Stimulated activated CD4-positive, alpha-beta T cell treated with anti-CD3 and anti-CD28 coated beads, Interleukin-2, amount 100 ng/mL, for 24 hours (primary cell): Measurements from ENCODE around the gene UVRAG.
"Not testable (repeated sequence)": the region's sequence is repeated elsewhere in the genome, so short reads cannot be mapped to it uniquely, and the experiment has no call there.

ENCODE experiments used
- DNase-seq, 2 donors: peaks; one replicate each; pipeline ENCODE4 v3.0.0-alpha.2; 2020

Gene UVRAG

DNA sequence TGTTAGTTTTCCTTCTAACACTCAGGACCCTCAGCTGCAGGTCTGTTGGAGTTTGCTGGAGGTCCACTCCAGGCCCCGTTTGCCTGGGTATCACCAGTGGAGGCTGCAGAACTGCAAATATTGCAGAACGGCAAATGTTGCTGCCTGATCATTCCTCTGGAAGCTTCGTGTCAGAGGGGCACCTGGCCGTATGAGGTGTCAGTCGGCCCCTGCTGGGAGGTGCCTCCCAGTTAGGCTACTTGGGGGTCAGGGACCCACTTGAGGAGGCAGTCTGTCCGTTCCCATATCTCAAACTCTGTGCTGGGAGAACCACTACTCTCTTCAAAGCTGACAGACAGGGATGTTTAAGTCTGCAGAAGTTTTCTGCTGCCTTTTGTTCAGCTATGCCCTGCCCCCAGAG is 164.1 kb downstream of the UVRAG start:
- not testable (repeated sequence) for DNase-seq

DNA sequence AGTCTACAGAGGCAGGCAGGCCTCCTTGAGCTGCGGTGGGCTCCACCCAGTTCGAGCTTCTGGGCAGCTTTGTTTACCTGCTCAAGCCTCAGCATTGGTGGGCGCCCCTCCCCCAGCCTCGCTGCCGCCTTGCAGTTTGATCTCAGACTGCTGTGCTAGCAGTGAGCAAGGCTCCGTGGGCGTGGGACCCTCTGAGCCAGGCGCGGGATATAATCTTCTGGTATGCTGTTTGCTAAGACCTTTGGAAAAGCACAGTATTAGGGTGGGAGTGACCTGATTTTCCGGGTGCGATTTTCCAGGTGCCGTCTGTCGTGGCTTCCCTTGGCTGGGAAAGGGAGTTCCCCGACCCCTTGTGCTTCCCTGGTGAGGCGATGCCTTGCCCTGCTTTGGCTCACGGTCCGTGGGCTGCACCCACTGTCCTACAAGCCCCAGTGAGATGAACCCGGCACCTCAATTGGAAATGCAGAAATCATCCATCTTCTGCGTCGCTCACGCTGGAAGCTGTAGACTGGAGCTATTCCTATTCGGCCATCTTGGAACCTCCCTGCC is 164.5 kb downstream of the UVRAG start:
- not testable (repeated sequence) for DNase-seq

- DNase-seq: no peak
Measured at GRCh38 chr11:75980031-75980430, 165.0 kb downstream of the UVRAG start.

GRCh38 chr11:75981546-75981945 is 166.5 kb downstream of the UVRAG start:
- DNase-seq: no peak

GRCh38 chr11:75982309-75982708 is 167.3 kb downstream of the UVRAG start:
- no peak for DNase-seq

DNA sequence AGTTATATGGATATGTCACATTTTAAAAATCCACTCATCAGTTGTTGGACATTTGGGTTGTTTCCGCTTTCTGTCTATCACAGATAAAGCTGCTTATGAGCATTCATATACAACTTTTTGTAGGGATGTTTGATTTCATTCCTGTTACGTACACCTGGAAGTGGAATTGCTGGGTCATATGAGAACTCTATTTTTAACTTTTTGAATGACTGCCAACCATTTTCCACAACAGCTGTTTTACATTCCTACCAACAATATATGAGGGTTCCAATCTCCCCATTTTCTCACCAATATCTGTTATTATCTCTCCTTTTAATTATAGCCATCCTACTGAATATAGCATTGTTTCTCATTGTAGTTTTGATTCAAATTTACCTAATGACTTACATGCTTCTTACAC is 172.0 kb downstream of the UVRAG start:
- DNase-seq: no peak

DNA sequence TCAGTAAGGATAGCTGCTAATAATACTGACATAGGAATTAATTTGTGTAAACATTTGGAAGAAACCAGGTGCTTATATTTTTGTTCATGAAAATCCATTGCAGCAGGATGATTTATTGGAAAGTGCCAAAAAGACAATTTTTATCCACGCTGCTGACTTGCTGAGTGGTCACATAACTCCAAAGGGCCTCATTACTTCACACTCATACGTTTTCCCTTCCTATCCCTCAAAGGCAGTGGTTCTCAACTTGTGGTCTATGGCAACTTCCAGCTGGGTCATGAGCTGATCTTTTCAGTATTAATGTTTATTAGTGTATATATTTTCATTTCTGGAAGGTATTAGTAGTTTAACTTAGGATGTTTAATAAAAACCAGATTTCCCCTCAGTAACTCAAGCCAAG is 178.1 kb downstream of the UVRAG start:
- no peak for DNase-seq

- DNase-seq: no peak
Measured at GRCh38 chr11:75994616-75995015, 179.6 kb downstream of the UVRAG start.

DNA sequence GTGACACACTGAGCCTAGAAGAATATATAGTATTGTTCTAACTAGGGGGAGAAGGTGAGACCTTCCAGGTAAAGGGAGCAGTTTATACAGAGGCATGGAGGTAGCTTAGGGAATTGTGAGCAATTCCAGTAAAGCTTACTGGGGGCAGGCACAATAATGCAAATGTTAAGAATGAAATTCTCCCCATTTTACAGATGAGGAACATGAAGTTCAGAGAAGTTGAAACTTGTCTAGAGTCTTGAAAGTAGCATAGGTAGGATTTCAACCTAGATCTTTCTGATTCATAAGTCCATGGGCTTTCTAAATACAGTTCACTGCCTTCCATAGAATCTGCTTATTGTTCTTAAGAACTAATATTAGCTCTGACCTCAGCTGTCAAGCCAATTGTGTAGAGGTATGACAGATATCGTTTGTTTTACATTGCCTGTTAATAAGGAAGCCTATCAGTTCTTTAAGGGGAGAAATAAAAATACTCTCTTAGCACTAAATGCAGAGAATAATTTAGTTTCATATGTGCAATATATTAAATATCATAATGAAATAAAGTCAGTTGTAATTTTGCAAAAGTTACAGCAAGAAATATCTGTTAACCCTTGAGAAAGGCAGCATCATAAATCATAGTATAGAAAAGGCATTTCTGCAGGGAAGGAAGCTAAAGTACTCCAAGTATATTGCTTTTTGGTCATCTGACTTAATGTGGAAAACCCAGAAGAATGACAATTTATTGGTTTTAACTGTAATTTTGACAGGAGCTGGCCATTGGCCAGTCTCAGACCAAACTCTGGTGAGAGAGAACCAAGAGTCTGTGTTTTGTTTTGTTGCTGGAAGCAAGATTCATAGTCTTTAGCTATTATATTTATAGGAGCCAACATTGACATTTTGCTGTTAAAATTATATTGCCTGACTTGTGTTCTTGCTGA is 181.8 kb downstream of the UVRAG start:
- no peak for DNase-seq

DNA sequence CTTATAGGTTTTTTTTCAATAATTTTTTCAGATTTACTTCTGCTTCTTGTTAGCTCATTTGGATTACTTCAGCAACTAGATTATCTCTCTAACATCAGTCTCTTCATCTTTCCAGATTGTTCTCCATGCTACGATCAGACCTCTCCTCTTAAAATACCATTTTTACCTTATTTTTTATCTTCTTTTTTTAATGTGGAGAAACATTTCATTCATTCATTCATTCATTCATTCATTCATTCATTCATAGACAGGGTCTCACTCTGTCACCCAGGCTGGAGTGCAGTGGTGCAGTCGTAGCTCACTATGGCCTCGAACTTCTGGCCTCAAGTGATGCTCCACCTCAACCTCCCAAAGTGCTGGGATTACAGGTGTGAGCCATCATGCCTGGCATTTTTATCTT is 189.4 kb downstream of the UVRAG start:
- no peak for DNase-seq

DNA sequence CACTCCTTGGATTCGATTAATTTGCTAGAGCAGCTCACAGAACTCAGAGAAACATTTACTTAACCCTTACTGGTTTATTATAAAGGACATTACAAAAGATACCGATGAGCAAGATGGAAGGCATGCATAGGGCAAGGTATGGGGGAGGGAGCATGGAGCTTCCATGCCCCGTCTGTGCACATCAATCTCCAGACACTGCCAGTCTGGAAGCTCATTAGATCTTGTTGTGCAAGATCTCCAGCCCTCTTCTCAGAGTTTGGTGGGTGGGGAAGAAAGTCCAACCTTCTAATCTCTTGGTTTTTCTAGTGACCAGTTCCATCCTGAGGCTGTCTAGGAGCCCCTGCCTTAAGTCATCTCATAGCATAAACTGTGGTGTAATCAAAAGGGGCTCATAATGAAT is 190.7 kb downstream of the UVRAG start:
- no peak for DNase-seq

DNA sequence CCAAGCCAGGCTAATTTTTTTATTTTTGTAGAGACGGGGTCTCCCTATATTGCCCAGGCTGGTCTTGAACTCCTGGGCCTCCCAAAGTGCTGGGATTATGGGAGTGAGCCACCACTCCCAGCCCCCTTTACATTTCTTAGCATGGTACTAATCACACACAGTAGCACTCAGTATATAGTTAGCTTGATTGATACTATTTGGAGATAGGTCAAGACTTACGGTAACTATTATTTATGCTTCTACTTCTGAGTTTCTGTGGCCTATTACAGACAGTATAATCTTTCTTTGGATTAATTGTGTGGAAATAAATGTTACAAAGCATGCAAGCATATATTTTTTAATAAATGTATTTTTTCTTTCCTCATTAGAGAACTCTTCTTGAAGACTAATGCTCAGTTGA is 192.2 kb downstream of the UVRAG start:
- no peak for DNase-seq

GRCh38 chr11:76008474-76008873 is 193.5 kb downstream of the UVRAG start:
- DNase-seq: no peak

DNA sequence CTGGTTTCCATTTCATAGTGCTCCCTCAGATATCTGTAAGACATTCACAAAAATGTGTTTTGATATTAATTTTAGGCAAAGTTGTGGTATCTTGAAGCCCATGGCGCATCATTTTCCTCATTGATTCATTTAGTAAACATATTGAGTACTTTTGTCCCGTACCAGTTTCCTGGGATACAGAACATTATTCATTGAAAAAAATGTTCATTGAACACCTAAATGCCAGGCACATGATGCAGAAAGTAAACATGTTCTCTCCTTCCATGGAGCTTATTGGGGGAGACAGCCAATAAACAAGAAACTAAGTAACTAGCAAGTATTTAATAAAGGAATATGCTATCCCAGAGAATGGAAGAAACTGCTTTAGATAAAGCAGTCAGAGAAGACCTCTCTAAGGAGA is 195.0 kb downstream of the UVRAG start:
- no peak for DNase-seq

DNA sequence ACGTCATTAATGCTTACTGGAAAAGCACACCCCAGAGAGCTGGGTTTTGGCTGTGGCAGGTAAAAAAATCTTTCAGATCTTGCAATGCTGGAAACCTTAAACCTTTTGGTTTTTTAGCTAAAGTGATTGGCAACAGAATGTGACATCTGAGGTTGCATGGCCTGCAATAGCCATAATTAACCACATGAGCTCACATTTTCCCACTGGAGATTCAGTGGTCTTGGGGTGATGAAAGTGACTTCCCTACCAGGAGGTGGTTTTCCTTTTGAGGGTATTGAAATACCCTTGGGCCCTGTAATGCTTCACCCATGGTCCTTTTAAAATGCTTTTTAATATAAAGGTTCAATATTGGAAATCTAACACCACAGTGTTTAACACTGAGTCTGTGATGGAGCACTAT is 198.5 kb downstream of the UVRAG start:
- DNase-seq: no peak

GRCh38 chr11:76023236-76024068 is 208.4 kb downstream of the UVRAG start:
- no peak for DNase-seq

GRCh38 chr11:76025068-76025467 is 210.1 kb downstream of the UVRAG start:
- DNase-seq: no peak

DNA sequence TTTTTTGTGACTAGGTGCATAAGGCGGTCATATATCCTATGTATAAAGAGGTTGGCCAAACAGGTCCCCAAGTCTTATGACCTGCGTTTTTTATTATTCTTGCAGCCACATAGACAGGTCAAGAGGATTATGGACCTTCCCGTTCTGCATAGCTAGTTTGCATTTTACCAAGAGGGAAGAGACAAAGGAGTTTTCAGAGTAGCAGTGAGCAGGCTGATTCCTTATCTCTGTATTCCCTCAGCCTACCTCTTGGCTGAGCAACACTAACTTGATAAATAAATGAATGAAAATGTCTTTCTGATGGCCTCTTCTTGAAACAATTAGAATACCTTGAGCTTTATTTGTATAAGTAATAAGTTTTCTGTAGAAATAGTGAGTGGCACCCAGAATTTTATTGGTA is 210.8 kb downstream of the UVRAG start:
- no peak for DNase-seq

- no peak for DNase-seq
Measured at GRCh38 chr11:76026281-76026680, 211.3 kb downstream of the UVRAG start.

DNA sequence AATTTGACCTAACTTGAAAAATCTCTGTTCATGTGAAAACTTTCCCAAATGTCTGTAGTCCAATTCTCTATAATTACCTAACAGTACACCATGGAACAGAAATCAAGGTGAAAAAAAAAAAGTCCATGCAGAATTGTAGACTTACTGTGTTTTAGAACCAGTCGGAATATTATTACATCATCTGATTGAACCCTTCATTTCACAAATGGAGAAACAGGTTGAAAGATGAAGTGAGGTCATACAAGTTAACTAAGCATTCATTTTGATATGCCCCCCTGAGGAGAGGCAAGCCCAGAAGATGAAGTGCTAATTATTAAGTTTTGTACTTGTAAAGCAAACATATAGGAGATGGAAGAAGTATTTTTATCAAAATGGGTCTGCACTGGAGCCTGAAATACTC is 211.9 kb downstream of the UVRAG start:
- DNase-seq: no peak

- DNase-seq: no peak
Measured at GRCh38 chr11:76030286-76030685, 215.3 kb downstream of the UVRAG start.

DNA sequence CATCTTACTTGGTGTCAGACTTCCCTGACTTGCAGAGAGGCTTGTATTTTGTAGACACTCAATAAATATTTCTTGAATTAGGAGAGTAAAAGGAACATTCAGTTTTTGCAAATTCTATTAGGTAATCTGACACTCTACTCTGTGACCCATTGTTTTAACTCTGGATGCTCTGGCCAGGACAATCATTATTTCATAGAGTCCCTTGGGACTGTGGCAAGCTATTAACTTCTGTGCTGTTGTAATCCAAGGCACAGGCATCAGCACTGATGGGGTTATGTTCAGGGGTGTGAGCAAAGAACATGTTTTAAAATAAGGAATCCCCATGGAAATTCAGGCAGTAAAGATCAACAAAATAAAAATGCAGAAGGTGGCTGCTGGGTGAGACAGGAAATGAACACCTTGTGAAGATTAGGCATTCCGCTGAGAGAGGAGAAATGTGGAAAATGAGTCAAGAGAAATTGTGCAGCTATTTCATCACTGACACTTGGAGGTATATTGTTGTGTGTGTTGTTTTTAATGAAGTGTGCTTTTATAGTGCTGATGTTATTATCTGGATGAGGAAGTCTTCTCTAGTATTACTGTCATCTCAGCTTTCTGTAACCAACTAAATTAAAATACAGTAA is 216.1 kb downstream of the UVRAG start:
- no peak for DNase-seq

DNA sequence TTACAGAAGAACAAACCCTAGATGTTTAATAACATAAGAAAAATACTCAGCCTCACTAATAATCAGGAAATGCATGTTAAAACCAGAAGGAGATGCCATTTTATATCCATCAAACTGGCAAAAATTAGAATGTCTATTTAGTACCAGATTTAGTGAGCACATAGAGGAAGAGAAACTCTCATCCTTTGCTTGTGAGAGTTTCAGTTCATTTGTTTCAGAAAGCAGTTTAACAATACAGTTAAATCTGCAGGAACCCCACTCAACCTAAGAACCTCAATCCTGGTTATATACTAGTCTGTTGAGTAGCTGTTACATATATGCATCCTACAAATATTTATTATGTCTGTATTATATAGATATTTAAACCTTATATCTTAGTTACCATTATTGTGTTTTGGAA is 218.7 kb downstream of the UVRAG start:
- no peak for DNase-seq
